DMS153 treated with DMSO at 0.1 percent for 48 hours (cell line): ENCODE results near the gene MIGA2.
"Not testable (repeated sequence)": the region's sequence is repeated elsewhere in the genome, so short reads cannot be mapped to it uniquely, and the experiment has no call there.

Source experiments
- DNase-seq: peaks from one replicate; lab custom pipeline; 2025; ENCODE audit not compliant: unreplicated experiment; lab: John Stamatoyannopoulos, UW

Gene MIGA2

GRCh38 chr9:129097671-129098306 is 61.4 kb downstream of the MIGA2 start:
- DNase-seq = no peak

GRCh38 chr9:129098328-129098727 is 61.9 kb downstream of the MIGA2 start:
- no peak for DNase-seq

GRCh38 chr9:129100383-129101169 is 64.2 kb downstream of the MIGA2 start:
- DNase-seq = no peak

GRCh38 chr9:129101279-129101678 is 64.9 kb downstream of the MIGA2 start:
- no peak for DNase-seq

GRCh38 chr9:129102095-129102525 is 65.7 kb downstream of the MIGA2 start:
- no peak for DNase-seq

- peak; percentile 47 for DNase-seq
Measured at GRCh38 chr9:129102791-129103594, 66.6 kb downstream of the MIGA2 start.

GRCh38 chr9:129103595-129103965 is 67.2 kb downstream of the MIGA2 start:
- no peak for DNase-seq

- no peak for DNase-seq
Measured at GRCh38 chr9:129104051-129104450, 67.6 kb downstream of the MIGA2 start.

GRCh38 chr9:129105857-129106694 is 69.7 kb downstream of the MIGA2 start:
- no peak for DNase-seq

GRCh38 chr9:129107651-129108050 is 71.2 kb downstream of the MIGA2 start:
- DNase-seq = no peak

- DNase-seq = no peak
Measured at GRCh38 chr9:129108083-129108804, 71.8 kb downstream of the MIGA2 start.

- DNase-seq = no peak
Measured at GRCh38 chr9:129108805-129109536, 72.5 kb downstream of the MIGA2 start.

- no peak for DNase-seq
Measured at GRCh38 chr9:129109537-129109903, 73.1 kb downstream of the MIGA2 start.

GRCh38 chr9:129109952-129110739 is 73.7 kb downstream of the MIGA2 start:
- no peak for DNase-seq

GRCh38 chr9:129110740-129111527 is 74.5 kb downstream of the MIGA2 start, which contains the start of the genes CRAT and PTPA:
TSS of gene CRAT (minus strand) at chr9:129110793. CDS start at chr9:129110509, 284 bp downstream.
TSS of gene PTPA (plus strand) at chr9:129111415. CDS start at chr9:129111601, 186 bp downstream.
- peak; percentile 81 for DNase-seq

GRCh38 chr9:129111528-129112151 is 75.2 kb downstream of the MIGA2 start:
- DNase-seq = no peak

GRCh38 chr9:129112526-129112925 is 76.1 kb downstream of the MIGA2 start:
- not testable (repeated sequence) for DNase-seq
